ENCODE data around the gene PABPN1.

Gene PABPN1

DNA sequence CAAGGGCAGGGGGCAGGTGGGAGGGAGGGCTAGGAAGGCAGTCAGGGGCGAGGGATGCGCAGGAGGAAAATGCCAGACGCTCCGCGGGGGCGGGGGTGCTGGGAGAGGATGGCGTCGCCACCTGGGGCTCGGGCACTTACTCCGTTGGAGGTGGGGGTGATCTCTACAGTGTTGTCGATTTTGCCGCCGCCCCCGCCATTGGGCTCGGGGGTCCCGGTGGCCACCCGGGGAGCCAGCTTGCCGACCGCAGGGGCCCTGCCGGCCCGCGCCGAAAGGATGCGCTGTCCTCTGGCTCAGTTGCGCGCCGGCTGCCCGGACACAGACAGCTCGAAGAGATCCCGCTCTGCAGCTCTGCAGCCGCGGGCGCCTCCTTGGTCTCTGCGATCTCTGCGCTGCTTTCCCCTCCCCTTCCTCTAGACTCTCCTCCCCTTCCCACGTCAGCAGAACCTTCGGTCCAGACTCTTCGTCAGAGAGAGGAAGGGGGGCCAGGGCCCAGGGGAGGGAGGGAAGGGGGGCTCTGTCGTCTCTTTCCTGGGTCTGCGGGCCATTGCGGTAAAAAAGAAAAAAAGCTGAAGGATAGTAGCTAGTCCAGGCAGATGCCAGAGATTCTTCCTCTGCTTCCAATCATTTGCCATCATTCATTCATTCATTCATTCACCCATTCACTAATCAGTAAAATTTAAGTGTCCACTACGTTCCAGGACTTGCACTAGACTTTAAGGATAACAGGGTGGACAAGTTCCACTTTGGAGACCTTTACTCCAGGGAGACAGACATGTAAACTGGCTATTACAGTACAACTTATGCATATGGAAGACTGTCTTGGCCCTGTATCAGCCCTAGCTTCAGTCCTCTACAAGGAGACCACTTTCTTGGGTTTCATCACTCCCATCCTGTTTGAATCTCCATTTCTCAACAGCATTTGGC is 31.5 kb downstream of the PABPN1 start, which contains the start of gene SLC22A17:
SLC22A17 (minus strand) TSS at position 382 of the 927 bp plus-strand sequence.
- Histone ChIP-seq H3K27me3 (ENCODE audit: control insufficient read depth in 1 of 2, insufficient read depth in 2 of 2, low read length in 2 of 2) (no peaks in the 10 kb centered on the region), H3K27ac (ENCODE audit: low read length) (peak within 1 kb of the TSS; percentile 42), H3K9me3 (ENCODE audit: control insufficient read depth in 2 of 2, low read length in 2 of 2) (no peaks in the 10 kb centered on the region), H3K4me3 (ENCODE audit: low read length in 2 of 2) (peak within 1 kb of the TSS; percentile 23 to 81), H3K9ac (ENCODE audit: low read length in 2 of 2) (peak within 1 kb of the TSS; percentile 13 to 55), H3K36me3 (ENCODE audit: control insufficient read depth in 2 of 2, insufficient read depth in 2 of 2, low read length in 2 of 2) (peaks cover 0 to 3% of the 10 kb centered on the region in 2 donors), H3K4me1 (ENCODE audit: control insufficient read depth, insufficient read depth, low read length) (peaks cover 19% of the 10 kb centered on the region)

DNA sequence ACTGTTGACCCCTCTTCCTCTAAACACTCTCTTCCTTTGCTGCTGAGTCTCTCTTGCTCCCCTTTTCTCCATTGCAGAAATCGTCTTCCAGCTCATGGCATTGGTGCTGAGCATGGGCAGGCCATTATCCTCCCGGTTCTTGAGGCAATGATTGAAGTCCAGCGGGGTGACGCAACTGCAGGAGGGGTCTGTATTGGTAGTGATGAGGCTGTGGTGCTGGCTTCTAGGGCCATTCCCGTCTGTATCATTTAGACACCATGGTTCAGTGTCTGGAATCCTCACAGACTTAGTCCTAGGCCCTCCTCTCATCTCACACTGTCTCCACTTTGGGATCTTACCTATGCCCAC is 32.1 kb downstream of the PABPN1 start:
- no peak overlapping the region for H3K9ac ChIP-seq (ENCODE audit: low read length in 2 of 2)
- no peak overlapping the region for H3K4me3 ChIP-seq (ENCODE audit: low read length in 2 of 2)
- no peaks in the 10 kb centered on the region for H3K27me3 ChIP-seq (ENCODE audit: control insufficient read depth in 1 of 2, insufficient read depth in 2 of 2, low read length in 2 of 2)
- peak overlapping the region; percentile 42 for H3K27ac ChIP-seq (ENCODE audit: low read length)
- no peaks in the 10 kb centered on the region for H3K9me3 ChIP-seq (ENCODE audit: control insufficient read depth in 2 of 2, low read length in 2 of 2)
- peaks cover 0 to 6% of the 10 kb centered on the region in 2 donors for H3K36me3 ChIP-seq (ENCODE audit: control insufficient read depth in 2 of 2, insufficient read depth in 2 of 2, low read length in 2 of 2)
- H3K4me1 ChIP-seq (ENCODE audit: control insufficient read depth, insufficient read depth, low read length) = peaks cover 19% of the 10 kb centered on the region

DNA sequence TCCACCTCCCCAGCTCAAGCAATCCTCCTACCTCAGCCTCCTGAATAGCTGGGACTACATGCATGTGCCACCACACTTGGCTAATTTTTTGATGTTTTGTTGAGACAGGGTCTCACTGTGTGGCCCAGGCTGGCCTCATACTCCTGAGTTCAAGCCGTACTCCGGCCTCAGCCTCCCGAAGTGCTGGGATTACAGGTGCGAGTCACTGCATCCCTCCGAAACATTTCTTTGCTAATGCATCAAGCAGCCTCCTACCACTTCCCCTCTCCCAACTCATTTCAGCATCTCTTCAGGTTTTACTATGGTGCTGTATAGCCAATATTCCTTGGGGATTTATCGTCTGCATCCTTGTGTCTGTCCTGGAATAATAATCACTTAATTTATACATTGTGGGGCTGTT is 33.7 kb downstream of the PABPN1 start:
- Histone ChIP-seq H3K27ac (ENCODE audit: low read length) (no peak overlapping the region), H3K9ac (ENCODE audit: low read length in 2 of 2) (no peak overlapping the region), H3K36me3 (ENCODE audit: control insufficient read depth in 2 of 2, insufficient read depth in 2 of 2, low read length in 2 of 2) (peaks cover 0 to 6% of the 10 kb centered on the region in 2 donors), H3K4me3 (ENCODE audit: low read length in 2 of 2) (no peak overlapping the region), H3K27me3 (ENCODE audit: control insufficient read depth in 1 of 2, insufficient read depth in 2 of 2, low read length in 2 of 2) (no peaks in the 10 kb centered on the region), H3K4me1 (ENCODE audit: control insufficient read depth, insufficient read depth, low read length) (peaks cover 20% of the 10 kb centered on the region), H3K9me3 (ENCODE audit: control insufficient read depth in 2 of 2, low read length in 2 of 2) (no peaks in the 10 kb centered on the region)

DNA sequence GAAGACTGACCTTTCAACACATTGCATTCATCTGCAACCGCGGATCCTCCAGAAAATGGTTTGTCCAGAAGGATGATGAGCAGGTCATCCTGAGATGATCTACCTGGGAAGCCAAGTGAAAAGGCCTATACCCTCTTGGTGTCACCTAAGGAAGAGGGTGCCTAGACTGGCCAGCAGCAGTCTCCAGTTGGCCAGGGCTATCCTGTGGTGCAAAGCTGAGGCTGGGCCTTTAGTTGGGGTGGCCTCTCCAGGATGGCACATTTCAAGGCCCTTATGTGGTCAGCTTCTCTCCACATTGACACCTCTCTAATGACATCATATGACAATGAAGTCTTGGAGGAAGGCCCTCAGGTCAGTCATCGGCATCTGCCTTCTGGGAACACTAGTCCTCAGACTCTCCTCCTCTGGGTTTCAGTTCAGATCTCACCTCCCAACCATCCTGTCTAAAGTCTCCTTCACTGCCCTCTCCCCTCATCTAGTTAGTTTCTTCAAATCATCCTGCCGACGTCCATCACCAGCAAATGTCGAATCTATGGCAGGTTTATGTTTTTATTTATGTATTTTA is 34.7 kb downstream of the PABPN1 start:
- no peaks in the 10 kb centered on the region for H3K27me3 ChIP-seq (ENCODE audit: control insufficient read depth in 1 of 2, insufficient read depth in 2 of 2, low read length in 2 of 2)
- no peak overlapping the region for H3K27ac ChIP-seq (ENCODE audit: low read length)
- H3K9ac ChIP-seq (ENCODE audit: low read length in 2 of 2) = no peak overlapping the region
- no peak overlapping the region for H3K4me3 ChIP-seq (ENCODE audit: low read length in 2 of 2)
- H3K9me3 ChIP-seq (ENCODE audit: control insufficient read depth in 2 of 2, low read length in 2 of 2) = no peaks in the 10 kb centered on the region
- peaks cover 25% of the 10 kb centered on the region for H3K4me1 ChIP-seq (ENCODE audit: control insufficient read depth, insufficient read depth, low read length)
- H3K36me3 ChIP-seq (ENCODE audit: control insufficient read depth in 2 of 2, insufficient read depth in 2 of 2, low read length in 2 of 2) = peaks cover 0 to 9% of the 10 kb centered on the region in 2 donors

- H3K4me3 ChIP-seq (ENCODE audit: low read length in 2 of 2) = no peak overlapping the region
- peaks cover 23% of the 10 kb centered on the region for H3K4me1 ChIP-seq (ENCODE audit: control insufficient read depth, insufficient read depth, low read length)
- H3K27me3 ChIP-seq (ENCODE audit: control insufficient read depth in 1 of 2, insufficient read depth in 2 of 2, low read length in 2 of 2) = no peaks in the 10 kb centered on the region
- no peak overlapping the region for H3K27ac ChIP-seq (ENCODE audit: low read length)
- no peak overlapping the region for H3K9ac ChIP-seq (ENCODE audit: low read length in 2 of 2)
- H3K9me3 ChIP-seq (ENCODE audit: control insufficient read depth in 2 of 2, low read length in 2 of 2) = no peaks in the 10 kb centered on the region
- H3K36me3 ChIP-seq (ENCODE audit: control insufficient read depth in 2 of 2, insufficient read depth in 2 of 2, low read length in 2 of 2) = peaks cover 0 to 9% of the 10 kb centered on the region in 2 donors
Measured at GRCh38 chr14:23356662-23357061, 35.4 kb downstream of the PABPN1 start.

- H3K27me3 ChIP-seq (ENCODE audit: control insufficient read depth in 1 of 2, insufficient read depth in 2 of 2, low read length in 2 of 2) = no peaks in the 10 kb centered on the region
- no peak overlapping the region for H3K27ac ChIP-seq (ENCODE audit: low read length)
- no peaks in the 10 kb centered on the region for H3K9me3 ChIP-seq (ENCODE audit: control insufficient read depth in 2 of 2, low read length in 2 of 2)
- H3K4me3 ChIP-seq (ENCODE audit: low read length in 2 of 2) = no peak overlapping the region
- H3K4me1 ChIP-seq (ENCODE audit: control insufficient read depth, insufficient read depth, low read length) = peaks cover 19% of the 10 kb centered on the region
- no peak overlapping the region for H3K9ac ChIP-seq (ENCODE audit: low read length in 2 of 2)
- H3K36me3 ChIP-seq (ENCODE audit: control insufficient read depth in 2 of 2, insufficient read depth in 2 of 2, low read length in 2 of 2) = peaks cover 0 to 9% of the 10 kb centered on the region in 2 donors
Measured at GRCh38 chr14:23357261-23357660, 36.0 kb downstream of the PABPN1 start.

DNA sequence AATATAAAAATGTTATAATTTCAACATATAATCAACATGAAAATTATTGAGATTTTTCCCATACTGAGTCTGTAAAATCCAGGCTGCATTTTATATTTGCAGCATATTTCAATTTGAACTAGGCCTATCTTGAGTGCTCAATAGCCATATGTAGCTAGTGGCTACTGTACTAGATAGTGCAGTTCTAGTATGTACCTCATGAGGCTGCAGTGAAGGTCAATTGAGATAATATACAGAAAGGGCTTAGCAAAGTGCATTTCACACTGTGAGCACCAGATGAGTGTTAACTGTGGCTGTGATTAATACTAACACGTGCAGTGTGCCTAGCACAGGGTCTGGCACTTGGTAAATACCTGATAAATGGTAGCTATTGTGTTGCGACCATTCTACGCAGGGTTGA is 36.8 kb downstream of the PABPN1 start:
- Histone ChIP-seq H3K36me3 (ENCODE audit: control insufficient read depth in 2 of 2, insufficient read depth in 2 of 2, low read length in 2 of 2) (peaks cover 0 to 9% of the 10 kb centered on the region in 2 donors), H3K9ac (ENCODE audit: low read length in 2 of 2) (no peak overlapping the region), H3K27ac (ENCODE audit: low read length) (no peak overlapping the region), H3K4me1 (ENCODE audit: control insufficient read depth, insufficient read depth, low read length) (peaks cover 14% of the 10 kb centered on the region), H3K9me3 (ENCODE audit: control insufficient read depth in 2 of 2, low read length in 2 of 2) (no peaks in the 10 kb centered on the region), H3K4me3 (ENCODE audit: low read length in 2 of 2) (no peak overlapping the region), H3K27me3 (ENCODE audit: control insufficient read depth in 1 of 2, insufficient read depth in 2 of 2, low read length in 2 of 2) (no peaks in the 10 kb centered on the region)

- Histone ChIP-seq H3K36me3 (ENCODE audit: control insufficient read depth in 2 of 2, insufficient read depth in 2 of 2, low read length in 2 of 2) (peaks cover 0 to 9% of the 10 kb centered on the region in 2 donors), H3K4me3 (ENCODE audit: low read length in 2 of 2) (no peak overlapping the region), H3K27me3 (ENCODE audit: control insufficient read depth in 1 of 2, insufficient read depth in 2 of 2, low read length in 2 of 2) (no peaks in the 10 kb centered on the region), H3K4me1 (ENCODE audit: control insufficient read depth, insufficient read depth, low read length) (peaks cover 11% of the 10 kb centered on the region), H3K9ac (ENCODE audit: low read length in 2 of 2) (no peak overlapping the region), H3K9me3 (ENCODE audit: control insufficient read depth in 2 of 2, low read length in 2 of 2) (no peaks in the 10 kb centered on the region), H3K27ac (ENCODE audit: low read length) (no peak overlapping the region)
Measured at GRCh38 chr14:23358553-23359166, 37.4 kb downstream of the PABPN1 start.

DNA sequence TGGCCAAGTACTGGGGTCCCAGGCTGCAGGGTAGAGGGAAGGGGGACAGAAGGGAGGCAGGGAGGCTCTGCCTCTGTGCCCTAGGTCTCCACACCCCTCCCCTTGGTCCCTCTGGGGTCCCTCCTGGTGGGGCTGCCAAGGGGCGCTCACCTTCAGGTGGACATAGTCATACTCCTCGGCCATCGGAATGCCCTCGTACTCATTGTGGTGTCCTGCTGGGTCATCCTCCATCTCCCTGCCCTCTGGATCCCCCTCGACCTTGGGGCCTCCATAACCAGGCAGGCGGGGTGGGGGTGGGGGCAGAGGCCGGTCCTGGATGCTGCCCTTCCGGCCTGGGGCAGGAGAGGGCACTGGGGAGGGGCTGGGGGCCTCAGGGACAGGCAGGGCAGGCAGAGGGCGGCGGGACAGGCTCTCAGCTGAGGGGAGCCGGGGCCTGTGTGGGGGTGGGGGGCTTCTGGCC is 37.9 kb downstream of the PABPN1 start:
- Histone ChIP-seq H3K4me3 (ENCODE audit: low read length in 2 of 2) (no peak overlapping the region), H3K9me3 (ENCODE audit: control insufficient read depth in 2 of 2, low read length in 2 of 2) (no peaks in the 10 kb centered on the region), H3K36me3 (ENCODE audit: control insufficient read depth in 2 of 2, insufficient read depth in 2 of 2, low read length in 2 of 2) (peaks cover 0 to 9% of the 10 kb centered on the region in 2 donors), H3K4me1 (ENCODE audit: control insufficient read depth, insufficient read depth, low read length) (peaks cover 16% of the 10 kb centered on the region), H3K27ac (ENCODE audit: low read length) (no peak overlapping the region), H3K9ac (ENCODE audit: low read length in 2 of 2) (no peak overlapping the region), H3K27me3 (ENCODE audit: control insufficient read depth in 1 of 2, insufficient read depth in 2 of 2, low read length in 2 of 2) (no peaks in the 10 kb centered on the region)

- Histone ChIP-seq H3K36me3 (ENCODE audit: control insufficient read depth in 2 of 2, insufficient read depth in 2 of 2, low read length in 2 of 2) (peaks cover 0 to 9% of the 10 kb centered on the region in 2 donors), H3K9ac (ENCODE audit: low read length in 2 of 2) (no peak overlapping the region), H3K4me1 (ENCODE audit: control insufficient read depth, insufficient read depth, low read length) (peaks cover 19% of the 10 kb centered on the region), H3K9me3 (ENCODE audit: control insufficient read depth in 2 of 2, low read length in 2 of 2) (no peaks in the 10 kb centered on the region), H3K27ac (ENCODE audit: low read length) (no peak overlapping the region), H3K27me3 (ENCODE audit: control insufficient read depth in 1 of 2, insufficient read depth in 2 of 2, low read length in 2 of 2) (no peaks in the 10 kb centered on the region), H3K4me3 (ENCODE audit: low read length in 2 of 2) (no peak overlapping the region)
Measured at GRCh38 chr14:23359722-23360447, 38.6 kb downstream of the PABPN1 start.

Measured in stomach smooth muscle (tissue), 2 donors.